ENCODE measurements around the gene TTLL11. TPM values are rescaled to one million over a fixed set of nuclear protein-coding genes. Genes with fewer than 3 reads are reported as not detected.

Gene TTLL11
- total RNA-seq, 3 donors from 2014 or later = 6.0 to 22.2 (median 6.4) TPM

DNA sequence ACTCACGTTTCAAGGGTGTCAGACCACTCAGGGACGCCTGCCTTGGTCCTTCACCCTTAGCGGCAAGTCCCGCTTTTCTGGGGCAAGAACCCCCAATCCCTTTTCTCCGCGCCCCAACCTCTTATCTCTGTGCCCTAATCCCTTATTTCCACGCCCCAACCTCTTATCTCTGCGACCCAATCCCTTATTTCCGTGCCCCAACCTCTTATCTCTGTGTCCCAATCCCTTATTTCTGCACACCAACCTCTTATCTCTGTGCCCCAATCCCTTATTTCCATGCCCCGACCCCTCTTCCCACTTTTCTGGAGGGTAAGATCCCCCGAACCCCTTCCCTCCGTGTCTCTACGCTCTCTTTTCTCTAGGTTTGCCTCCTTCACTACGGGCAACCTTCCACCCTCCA is 302.3 kb downstream of the TTLL11 start:
- DNase-seq (no peak), ATAC-seq (no peak)
- no peaks in the 10 kb centered on the region for H3K36me3 ChIP-seq (ENCODE audit: low read depth)
- intact Hi-C loops (cut with DNase I, micrococcal nuclease) = no loop called here
- H3K4me3 ChIP-seq = no peak overlapping the region
- no peaks in the 10 kb centered on the region for H3K4me1 ChIP-seq (ENCODE audit: low read depth)
- no peaks in the 10 kb centered on the region for H3K9me3 ChIP-seq
- TF ChIP-seq, protein P1, sequence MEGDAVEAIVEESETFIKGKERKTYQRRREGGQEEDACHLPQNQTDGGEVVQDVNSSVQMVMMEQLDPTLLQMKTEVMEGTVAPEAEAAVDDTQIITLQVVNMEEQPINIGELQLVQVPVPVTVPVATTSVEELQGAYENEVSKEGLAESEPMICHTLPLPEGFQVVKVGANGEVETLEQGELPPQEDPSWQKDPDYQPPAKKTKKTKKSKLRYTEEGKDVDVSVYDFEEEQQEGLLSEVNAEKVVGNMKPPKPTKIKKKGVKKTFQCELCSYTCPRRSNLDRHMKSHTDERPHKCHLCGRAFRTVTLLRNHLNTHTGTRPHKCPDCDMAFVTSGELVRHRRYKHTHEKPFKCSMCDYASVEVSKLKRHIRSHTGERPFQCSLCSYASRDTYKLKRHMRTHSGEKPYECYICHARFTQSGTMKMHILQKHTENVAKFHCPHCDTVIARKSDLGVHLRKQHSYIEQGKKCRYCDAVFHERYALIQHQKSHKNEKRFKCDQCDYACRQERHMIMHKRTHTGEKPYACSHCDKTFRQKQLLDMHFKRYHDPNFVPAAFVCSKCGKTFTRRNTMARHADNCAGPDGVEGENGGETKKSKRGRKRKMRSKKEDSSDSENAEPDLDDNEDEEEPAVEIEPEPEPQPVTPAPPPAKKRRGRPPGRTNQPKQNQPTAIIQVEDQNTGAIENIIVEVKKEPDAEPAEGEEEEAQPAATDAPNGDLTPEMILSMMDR (IDR thresholded peaks at IDR 0.05) = no peak

DNA sequence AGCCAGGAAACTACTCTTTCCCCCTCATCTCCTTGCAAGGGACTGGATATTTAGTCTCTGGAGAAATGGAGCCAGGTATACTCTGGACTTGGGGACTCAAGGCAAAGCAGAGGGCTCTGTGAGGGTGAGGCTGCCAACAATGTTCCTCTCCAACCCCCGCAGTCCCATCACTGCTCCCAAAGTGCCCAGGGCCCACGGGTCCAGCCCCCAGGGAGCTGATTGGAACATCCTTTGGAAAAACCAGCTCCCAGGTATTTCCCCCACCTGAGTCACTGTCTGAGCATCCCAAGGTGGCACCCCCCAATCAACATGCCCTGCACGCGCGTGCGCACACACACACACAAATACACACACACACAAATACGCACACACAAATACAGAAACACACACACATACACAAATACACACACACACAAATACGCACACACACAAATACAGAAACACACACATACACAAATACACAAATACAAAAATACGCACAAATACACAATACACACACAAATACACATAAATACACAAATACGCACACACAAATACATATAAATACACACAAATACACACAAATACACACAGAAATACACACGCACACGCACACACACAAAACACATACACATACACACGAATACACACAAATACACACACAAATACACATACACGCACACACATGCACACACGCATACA is 304.3 kb downstream of the TTLL11 start:
- H3K4me3 ChIP-seq = no peak overlapping the region
- intact Hi-C loops (cut with DNase I, micrococcal nuclease) = no loop called here
- H3K9me3 ChIP-seq = no peaks in the 10 kb centered on the region
- TF ChIP-seq, protein P1 (IDR thresholded peaks at IDR 0.05) = no peak
- no peaks in the 10 kb centered on the region for H3K4me1 ChIP-seq (ENCODE audit: low read depth)
- ATAC-seq (no peak), DNase-seq (no peak)
- H3K36me3 ChIP-seq (ENCODE audit: low read depth) = no peaks in the 10 kb centered on the region

GRCh38 chr9:121786998-121787422 is 306.1 kb downstream of the TTLL11 start:
- H3K36me3 ChIP-seq (ENCODE audit: low read depth) = peaks cover 3% of the 10 kb centered on the region
- TF ChIP-seq, protein P1 (IDR thresholded peaks at IDR 0.05) = no peak
- no peak overlapping the region for H3K4me3 ChIP-seq
- DNase-seq (no peak), ATAC-seq (no peak)
- intact Hi-C loops (cut with DNase I, micrococcal nuclease) = no loop called here
- H3K4me1 ChIP-seq (ENCODE audit: low read depth) = no peaks in the 10 kb centered on the region
- no peaks in the 10 kb centered on the region for H3K9me3 ChIP-seq

GRCh38 chr9:121786543-121786948 is 306.6 kb downstream of the TTLL11 start:
- peak; percentile 10 for ATAC-seq
- no peak for DNase-seq

DNA sequence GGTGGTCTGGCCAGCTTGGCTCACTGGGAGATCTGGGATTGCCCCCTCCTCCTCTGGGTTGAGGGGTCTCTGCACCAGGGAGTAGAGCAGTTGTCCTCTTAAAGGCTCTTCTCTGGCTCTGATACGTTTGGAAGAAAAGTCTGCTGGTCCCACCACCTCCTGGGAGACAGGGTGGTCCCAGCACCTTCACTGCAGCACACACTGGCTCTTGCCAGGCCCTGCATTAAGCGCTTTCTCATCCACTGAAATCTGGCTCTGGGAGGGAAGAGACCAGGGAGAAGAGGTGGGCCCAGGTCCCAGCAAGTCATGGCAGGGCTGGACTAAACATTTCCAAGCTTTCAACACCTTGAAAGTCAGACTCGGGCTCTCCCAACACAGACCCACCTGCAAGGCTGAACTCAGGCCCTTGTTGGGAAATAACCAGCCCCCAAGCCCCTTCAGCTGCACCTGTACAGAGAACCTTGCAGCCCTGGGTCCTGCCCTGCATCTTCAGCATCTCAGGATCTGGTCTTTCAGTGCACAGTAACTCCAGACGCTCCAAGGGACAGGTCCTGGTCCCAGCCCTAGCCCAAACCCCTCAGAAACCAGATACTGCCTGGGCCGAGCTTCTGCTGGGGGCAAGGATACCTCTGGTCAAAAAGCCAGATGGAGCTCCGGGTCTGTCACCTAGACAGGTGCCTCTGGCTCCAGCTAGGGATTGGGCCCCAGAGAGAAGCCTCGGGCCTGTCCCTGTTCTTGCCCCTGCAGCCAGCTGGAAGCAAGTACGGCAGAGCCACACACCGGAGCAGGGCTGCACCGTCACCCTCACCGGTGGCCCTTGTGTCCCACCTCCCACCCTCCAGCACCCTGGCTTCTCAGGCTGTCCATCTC is 307.2 kb downstream of the TTLL11 start:
- intact Hi-C loops (cut with DNase I, micrococcal nuclease) = no loop called here
- DNase-seq (no peak), ATAC-seq (peak; percentile 16)

More at GRCh38 chr9:121786543-121786948, 306.6 kb downstream of the TTLL11 start:
- TF ChIP-seq, protein P1 (IDR thresholded peaks at IDR 0.05) = no peak
- peaks cover 6% of the 10 kb centered on the region for H3K36me3 ChIP-seq (ENCODE audit: low read depth)
- H3K4me3 ChIP-seq = no peak overlapping the region
- H3K4me1 ChIP-seq (ENCODE audit: low read depth) = no peaks in the 10 kb centered on the region
- H3K9me3 ChIP-seq = no peaks in the 10 kb centered on the region
- intact Hi-C loops (cut with DNase I, micrococcal nuclease) = no loop called here

More for the DNA sequence above, 307.2 kb downstream of the TTLL11 start:
- Histone ChIP-seq H3K9me3 (no peaks in the 10 kb centered on the region), H3K36me3 (ENCODE audit: low read depth) (peaks cover 6% of the 10 kb centered on the region), H3K4me1 (ENCODE audit: low read depth) (no peaks in the 10 kb centered on the region), H3K4me3 (no peak overlapping the region)
- TF ChIP-seq, protein P1 (IDR thresholded peaks at IDR 0.05) = no peak

Measured in mucosa of descending colon (tissue), 3 donors.